ENCODE measurements around the gene INPP1.

The INPP1 gene

GRCh38 chr2:190352668-190353536 is 9.5 kb downstream of the INPP1 start:
- Histone ChIP-seq H3K9me3 (ENCODE audit: low read length) (no peaks in the 10 kb centered on the region), H3F3A (ENCODE audit: insufficient read depth, low read length) (no peaks in the 10 kb centered on the region), H3K36me3 (ENCODE audit: insufficient read depth, low read length) (no peaks in the 10 kb centered on the region), H3K27ac (ENCODE audit: low read depth, low read length, poor library complexity, severe bottlenecking) (no peak overlapping the region), H3K9ac (ENCODE audit: low read length) (no peak overlapping the region), H3K4me1 (ENCODE audit: insufficient read depth, low read length, severe bottlenecking) (no peaks in the 10 kb centered on the region), H3K79me2 (ENCODE audit: insufficient read depth, low read length) (no peaks in the 10 kb centered on the region), H3K4me3 (ENCODE audit: low read depth, low read length, poor library complexity, severe bottlenecking) (no peak overlapping the region), H3K9me2 (ENCODE audit: low read depth, low read length) (no peaks in the 10 kb centered on the region), H3K4me2 (ENCODE audit: low read length) (no peak overlapping the region), H3K27me3 (ENCODE audit: insufficient read depth, low read length) (no peaks in the 10 kb centered on the region), H2AFZ (ENCODE audit: low read length) (no peak overlapping the region), H4K20me1 (ENCODE audit: insufficient read depth, low read length) (no peaks in the 10 kb centered on the region)
- TF ChIP-seq EZH2 (IDR thresholded peaks at IDR 0.05; ENCODE audit: borderline replicate concordance, low read length) (no peak), CTCF (IDR thresholded peaks at IDR 0.05; ENCODE audit: low read length) (no peak)

- Histone ChIP-seq H4K20me1 (ENCODE audit: insufficient read depth, low read length) (no peaks in the 10 kb centered on the region), H3K36me3 (ENCODE audit: insufficient read depth, low read length) (no peaks in the 10 kb centered on the region), H3K27ac (ENCODE audit: low read depth, low read length, poor library complexity, severe bottlenecking) (no peak overlapping the region), H3K9me3 (ENCODE audit: low read length) (no peaks in the 10 kb centered on the region), H3F3A (ENCODE audit: insufficient read depth, low read length) (no peaks in the 10 kb centered on the region), H3K9me2 (ENCODE audit: low read depth, low read length) (no peaks in the 10 kb centered on the region), H3K4me2 (ENCODE audit: low read length) (no peak overlapping the region), H3K4me1 (ENCODE audit: insufficient read depth, low read length, severe bottlenecking) (no peaks in the 10 kb centered on the region), H3K27me3 (ENCODE audit: insufficient read depth, low read length) (no peaks in the 10 kb centered on the region), H2AFZ (ENCODE audit: low read length) (no peak overlapping the region), H3K9ac (ENCODE audit: low read length) (no peak overlapping the region), H3K79me2 (ENCODE audit: insufficient read depth, low read length) (no peaks in the 10 kb centered on the region), H3K4me3 (ENCODE audit: low read depth, low read length, poor library complexity, severe bottlenecking) (no peak overlapping the region)
- TF ChIP-seq CTCF (IDR thresholded peaks at IDR 0.05; ENCODE audit: low read length): no peak
- TF ChIP-seq EZH2 (IDR thresholded peaks at IDR 0.05; ENCODE audit: borderline replicate concordance, low read length): no peak
Measured at GRCh38 chr2:190353537-190353899, 10.1 kb downstream of the INPP1 start.

- no peak for TF ChIP-seq EZH2 (IDR thresholded peaks at IDR 0.05; ENCODE audit: borderline replicate concordance, low read length)
- no peak for TF ChIP-seq CTCF (IDR thresholded peaks at IDR 0.05; ENCODE audit: low read length)
- Histone ChIP-seq H3K79me2 (ENCODE audit: insufficient read depth, low read length) (no peaks in the 10 kb centered on the region), H3K4me2 (ENCODE audit: low read length) (no peak overlapping the region), H4K20me1 (ENCODE audit: insufficient read depth, low read length) (no peaks in the 10 kb centered on the region), H3K27ac (ENCODE audit: low read depth, low read length, poor library complexity, severe bottlenecking) (no peak overlapping the region), H3F3A (ENCODE audit: insufficient read depth, low read length) (no peaks in the 10 kb centered on the region), H3K4me1 (ENCODE audit: insufficient read depth, low read length, severe bottlenecking) (no peaks in the 10 kb centered on the region), H3K9me3 (ENCODE audit: low read length) (no peaks in the 10 kb centered on the region), H2AFZ (ENCODE audit: low read length) (no peak overlapping the region), H3K9me2 (ENCODE audit: low read depth, low read length) (no peaks in the 10 kb centered on the region), H3K27me3 (ENCODE audit: insufficient read depth, low read length) (no peaks in the 10 kb centered on the region), H3K4me3 (ENCODE audit: low read depth, low read length, poor library complexity, severe bottlenecking) (no peak overlapping the region), H3K36me3 (ENCODE audit: insufficient read depth, low read length) (no peaks in the 10 kb centered on the region), H3K9ac (ENCODE audit: low read length) (no peak overlapping the region)
Measured at GRCh38 chr2:190354003-190354690, 10.8 kb downstream of the INPP1 start.

All from OCI-LY1 (cell line).